A673 (cell line): ENCODE measurements around the gene DACT1. TPM values are rescaled to one million over a fixed set of nuclear protein-coding genes. Genes with fewer than 3 reads are reported as not detected.

Experiments used
- BruUV-seq: library from RNA; stranded (reverse); fragments of 400-500 nt; replicated peaks from 2 replicates; lab custom pipeline; 2021; lab: Mats Ljungman, UMichigan
- CTCF ChIA-PET: fragments of 300-600 bp; sonication (Branson Sonifier 250); formaldehyde crosslinking; loops from one replicate; lab custom pipeline; 2022; ENCODE audit warnings: antibody characterized with exemption; lab: Charles Lee
- POLR2A ChIA-PET: fragments of 300-600 bp; sonication (Branson Sonifier 250); formaldehyde crosslinking; loops from one replicate; lab custom pipeline; 2022; ENCODE audit warnings: antibody characterized with exemption; ENCODE audit not compliant: low non-redundant PET; lab: Charles Lee
- DNase-seq: peaks from one replicate; pipeline ENCODE4 v3.0.0-alpha.2; 2015; ENCODE audit warnings: low spot score
- H3K27ac ChIP-seq: fragments of 200-600 bp; sonication (generic); 2 replicates; pipeline ENCODE4 v1.5.1; 2016; ENCODE audit warnings: mixed run types, low read depth, mild to moderate bottlenecking, mixed read lengths, antibody characterized with exemption, low read length; ENCODE audit not compliant: poor library complexity, severe bottlenecking
- H3K27me3 ChIP-seq: fragments of 200-600 bp; sonication (generic); replicated peaks from 2 replicates; pipeline ENCODE4 v1.6.1; 2017; ENCODE audit warnings: mixed run types, low read depth, mild to moderate bottlenecking, mixed read lengths, antibody characterized with exemption, low read length; ENCODE audit not compliant: insufficient read depth, poor library complexity
- H3K36me3 ChIP-seq: fragments of 200-600 bp; sonication (generic); 2 replicates; pipeline ENCODE4 v1.6.1; 2016; ENCODE audit warnings: mixed run types, mild to moderate bottlenecking, mixed read lengths, antibody characterized with exemption, low read length; ENCODE audit not compliant: insufficient read depth, poor library complexity, severe bottlenecking
- H3K4me1 ChIP-seq: fragments of 200-600 bp; sonication (generic); 2 replicates; pipeline ENCODE4 v1.6.1; 2017; ENCODE audit warnings: mixed run types, mild to moderate bottlenecking, mixed read lengths, antibody characterized with exemption, low read length; ENCODE audit not compliant: insufficient read depth, poor library complexity, severe bottlenecking
- H3K4me3 ChIP-seq: fragments of 200-600 bp; sonication (generic); 2 replicates; pipeline ENCODE4 v1.5.1; 2016; ENCODE audit warnings: low read depth, mixed run types, mild to moderate bottlenecking, mixed read lengths, low read length; ENCODE audit not compliant: poor library complexity, severe bottlenecking
- H3K9me3 ChIP-seq: fragments of 200-600 bp; sonication (generic); 2 replicates; pipeline ENCODE4 v1.6.1; 2016; ENCODE audit warnings: mixed run types, low read depth, mild to moderate bottlenecking, mixed read lengths, antibody characterized with exemption, low read length; ENCODE audit not compliant: poor library complexity, severe bottlenecking
- CTCF ChIP-seq: fragments of 300-800, 200-600 bp; sonication (generic); conservative IDR thresholded peaks from 2 replicates; pipeline ENCODE4 v1.5.1; 2017; ENCODE audit warnings: low read depth, mild to moderate bottlenecking, antibody characterized with exemption, low read length, moderate library complexity, mixed read lengths
- EZH2 ChIP-seq: fragments of 200-600 bp; sonication (generic); IDR thresholded peaks from 2 replicates; pipeline ENCODE4 v1.6.1; 2017; ENCODE audit warnings: borderline replicate concordance, low read depth, mild to moderate bottlenecking, mixed read lengths, antibody characterized with exemption, low read length; ENCODE audit not compliant: poor library complexity, severe bottlenecking
- intact Hi-C: fragments of 100-400 bp; cut with micrococcal nuclease; formaldehyde crosslinking; loops from one replicate; pipeline ENCODE4 v1.10.0; 2022; ENCODE audit not compliant: unreplicated experiment
- total RNA-seq: library from RNA; stranded (reverse); gene quantifications from 2 replicates; pipeline ENCODE4 v1.2.3, GENCODE V29; 2021

The DACT1 gene
- total RNA-seq, 1 experiment from 2014 or later, result 5.1 TPM

- peak overlapping the region; percentile 62 for H3K4me3 ChIP-seq
- H3K27ac ChIP-seq, result peak overlapping the region; percentile 49
- ChIA-PET POLR2A (interaction anchor here (0.6 to 0.7 kb wide), 4 partner anchors 17 to 379 kb away, joined by 5 to 23 read pairs (median 16); no protein-coding TSS in a partner anchor), CTCF (interaction anchor here (0.5 to 3.2 kb wide), 7 partner anchors 21 to 367 kb away, joined by 3 to 23 read pairs (median 5); no protein-coding TSS in a partner anchor)
- no peaks in the 10 kb centered on the region for H3K36me3 ChIP-seq
- H3K4me1 ChIP-seq, result peaks cover 11% of the 10 kb centered on the region
- H3K27me3 ChIP-seq, result peaks cover 20% of the 10 kb centered on the region
- no peaks in the 10 kb centered on the region for H3K9me3 ChIP-seq
- peak; percentile 71 for DNase-seq
- BruUV-seq, result no TSS peak
- intact Hi-C loops, result loop anchor here (1.0 to 5.0 kb wide), 3 partner anchors 136 to 530 kb away; no protein-coding TSS in a partner anchor
- TF ChIP-seq EZH2 (no peak), CTCF (no peak)
Measured at GRCh38 chr14:58637040-58637390, 747 bp upstream of the DACT1 start.

- BruUV-seq, result no TSS peak
- Histone ChIP-seq H3K4me1 (peaks cover 11% of the 10 kb centered on the region), H3K36me3 (no peaks in the 10 kb centered on the region), H3K4me3 (peak overlapping the region; percentile 62), H3K27ac (peak overlapping the region; percentile 25), H3K27me3 (peaks cover 12% of the 10 kb centered on the region), H3K9me3 (no peaks in the 10 kb centered on the region)
- TF ChIP-seq CTCF, result 0 out of 2 replicates have a peak, but pooled peaks have one; percentile 22
- no peak for TF ChIP-seq EZH2
- peak; percentile 44 for DNase-seq
- ChIA-PET CTCF (interaction anchor here (0.9 to 3.2 kb wide), 4 partner anchors 79 to 417 kb away, joined by 3 to 23 read pairs (median 4); no protein-coding TSS in a partner anchor), POLR2A (no interaction called here)
- intact Hi-C loops, result loop anchor here (5.0 kb wide), 2 partner anchors 479 to 531 kb away; no protein-coding TSS in a partner anchor
Measured at GRCh38 chr14:58638231-58639197, 752 bp downstream of the DACT1 start.

DNA sequence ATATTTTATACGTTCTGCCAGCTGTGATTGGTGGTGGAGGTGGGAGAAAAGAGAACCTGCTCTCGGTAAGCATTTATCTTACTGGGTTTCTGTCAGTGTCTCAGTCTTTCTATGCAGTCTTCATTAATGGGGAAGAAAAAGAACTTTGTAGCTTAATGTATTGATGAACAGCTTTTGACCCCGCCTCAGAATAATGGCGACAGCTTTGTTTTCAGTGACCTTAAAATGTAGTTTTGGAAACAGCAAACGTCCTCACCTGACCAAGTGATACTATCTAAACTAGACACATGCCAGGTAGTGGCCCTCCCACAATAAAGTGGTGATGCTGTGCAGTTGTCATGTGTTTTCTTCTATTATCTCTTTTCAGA, 1.4 kb downstream of the DACT1 start:
- POLR2A ChIA-PET, result no interaction called here
- Histone ChIP-seq H3K27me3 (peaks cover 6% of the 10 kb centered on the region), H3K27ac (no peak overlapping the region), H3K36me3 (no peaks in the 10 kb centered on the region), H3K4me3 (peak overlapping the region; percentile 62), H3K9me3 (no peaks in the 10 kb centered on the region), H3K4me1 (peaks cover 11% of the 10 kb centered on the region)
- DNase-seq, result no peak
- no TSS peak for BruUV-seq
- CTCF ChIA-PET, result interaction anchor here (1.0 to 3.2 kb wide), 3 partner anchors 138 to 416 kb away, joined by 4 to 23 read pairs (median 4); no protein-coding TSS in a partner anchor
- TF ChIP-seq CTCF (no peak), EZH2 (no peak)
- intact Hi-C loops, result loop anchor here (5.0 kb wide), 2 partner anchors 478 to 532 kb away; no protein-coding TSS in a partner anchor
